Caco-2 (cell line): ENCODE measurements around the gene RPS6KA3. TPM values are rescaled to one million over a fixed set of nuclear protein-coding genes. Genes with fewer than 3 reads are reported as not detected.

Experiments used
- BruUV-seq: library from RNA; stranded (reverse); fragments of 400-500 nt; replicated peaks from 2 replicates; lab custom pipeline; 2021; lab: Mats Ljungman, UMichigan
- CTCF ChIA-PET: fragments of 300-600 bp; sonication (Branson Sonifier 250); formaldehyde crosslinking; loops from one replicate; lab custom pipeline; 2022; ENCODE audit warnings: antibody characterized with exemption; lab: Charles Lee
- POLR2A ChIA-PET: fragments of 300-600 bp; sonication (Branson Sonifier 250); formaldehyde crosslinking; loops from one replicate; lab custom pipeline; 2022; ENCODE audit warnings: antibody characterized with exemption; lab: Charles Lee
- DNase-seq, 2 experiments: peaks; one replicate each; pipeline versions ENCODE4 v3.0.0 to v3.0.0-alpha.2; 2020 to 2022
- H3K27me3 ChIP-seq: replicated peaks from 2 replicates; pipeline ENCODE4 v1.6.0; 2011; ENCODE audit warnings: low read length; ENCODE audit not compliant: control insufficient read depth, insufficient read depth
- H3K36me3 ChIP-seq: 2 replicates; pipeline ENCODE4 v1.5.1; 2011; ENCODE audit warnings: low read length; ENCODE audit not compliant: control insufficient read depth, insufficient read depth
- H3K4me1 ChIP-seq: fragments of 250-450 bp; sonication (Bioruptor Pico); 2 replicates; pipeline ENCODE4 v1.5.1; 2020; ENCODE audit warnings: mild to moderate bottlenecking
- H3K4me3 ChIP-seq: 2 replicates; pipeline ENCODE4 v1.5.1; 2011; ENCODE audit warnings: low read depth, mild to moderate bottlenecking, control low read depth, low read length
- H3K9me3 ChIP-seq: fragments of 250-450 bp; sonication (Bioruptor Pico); 2 replicates; pipeline ENCODE4 v1.5.1; 2020; ENCODE audit warnings: mild to moderate bottlenecking, moderate library complexity
- H3K27ac Mint-ChIP-seq: one replicate; pipeline ENCODE4 v1.8.0; 2022; ENCODE audit warnings: mixed read lengths; ENCODE audit not compliant: unreplicated experiment
- H3K27me3 Mint-ChIP-seq: one replicate; pipeline ENCODE4 v1.8.0; 2022; ENCODE audit warnings: mixed read lengths; ENCODE audit not compliant: insufficient read depth, unreplicated experiment
- H3K36me3 Mint-ChIP-seq: one replicate; pipeline ENCODE4 v1.8.0; 2022; ENCODE audit warnings: mild to moderate bottlenecking, mixed read lengths; ENCODE audit not compliant: insufficient read depth, unreplicated experiment
- H3K4me1 Mint-ChIP-seq: one replicate; pipeline ENCODE4 v1.8.0; 2022; ENCODE audit warnings: low read depth, mixed read lengths; ENCODE audit not compliant: unreplicated experiment
- H3K4me3 Mint-ChIP-seq: one replicate; pipeline ENCODE4 v1.8.0; 2022; ENCODE audit warnings: mild to moderate bottlenecking, moderate library complexity, mixed read lengths; ENCODE audit not compliant: unreplicated experiment
- H3K9me3 Mint-ChIP-seq: one replicate; pipeline ENCODE4 v1.8.0; 2022; ENCODE audit warnings: mixed read lengths; ENCODE audit not compliant: unreplicated experiment
- CTCF ChIP-seq, 2 experiments: fragments of 200-600 bp in 1 of 2; IDR thresholded peaks; 1 replicate in 1 of 2; 2 replicates in 1 of 2; pipeline versions ENCODE4 v1.5.1 to v1.8.0; 2011 to 2022; ENCODE audit warnings: antibody characterized with exemption in 1 of 2, control low read depth in 1 of 2, inconsistent platforms in 1 of 2, low read depth in 1 of 2, low read length in 1 of 2, mild to moderate bottlenecking in 1 of 2, moderate library complexity in 1 of 2; ENCODE audit not compliant: insufficient read depth in 1 of 2, severe bottlenecking in 1 of 2, unreplicated experiment in 1 of 2
- intact Hi-C: fragments of 100-400 bp; cut with micrococcal nuclease; formaldehyde crosslinking; loops from one replicate; pipeline ENCODE4 v1.10.0; 2022; ENCODE audit not compliant: unreplicated experiment
- total RNA-seq: library from RNA; stranded (reverse); gene quantifications from 2 replicates; pipeline ENCODE4 v1.2.3, GENCODE V29; 2022

RPS6KA3 gene
- total RNA-seq, 1 experiment from 2014 or later = 104 TPM

DNA sequence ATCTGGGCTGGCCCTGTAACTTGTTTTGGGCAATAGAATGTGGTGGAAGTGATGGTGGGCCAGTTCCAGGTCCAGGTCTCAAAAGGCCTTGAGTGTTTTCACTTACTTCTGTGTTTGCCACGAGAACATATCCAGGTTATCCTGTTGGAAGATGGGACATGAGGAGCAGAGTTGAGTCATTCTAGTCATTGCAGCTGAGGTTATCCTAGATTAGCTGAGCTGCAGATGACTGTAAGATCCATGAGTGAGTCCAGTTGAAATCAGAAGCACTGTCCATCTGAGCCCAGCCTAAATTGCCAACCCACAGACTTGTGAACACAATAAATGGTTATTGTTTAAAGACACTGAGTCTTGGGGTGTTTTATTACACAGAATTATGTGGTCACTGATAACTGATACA lies 45.3 kb upstream of the RPS6KA3 start:
- Mint-ChIP-seq H3K9me3 (no peaks in the 10 kb centered on the region), H3K4me1 (no peaks in the 10 kb centered on the region), H3K27ac (no peak overlapping the region), H3K4me3 (no peak overlapping the region), H3K27me3 (no peaks in the 10 kb centered on the region), H3K36me3 (no peaks in the 10 kb centered on the region)
- intact Hi-C loops = no loop called here
- H3K4me1 ChIP-seq = no peaks in the 10 kb centered on the region
- H3K27me3 ChIP-seq = no peaks in the 10 kb centered on the region
- no TSS peak for BruUV-seq
- no peaks in the 10 kb centered on the region for H3K9me3 ChIP-seq
- no peak for TF ChIP-seq CTCF (IDR thresholded peaks at IDR 0.05; ENCODE audit: insufficient read depth in 1 of 2, low read depth in 1 of 2, low read length in 1 of 2, severe bottlenecking in 1 of 2, unreplicated experiment in 1 of 2)
- H3K4me3 ChIP-seq = no peak overlapping the region
- DNase-seq = no peak
- CTCF ChIA-PET = no interaction called here
- POLR2A ChIA-PET = no interaction called here
- H3K36me3 ChIP-seq = no peaks in the 10 kb centered on the region

- no peak overlapping the region for H3K4me3 ChIP-seq
- no peaks in the 10 kb centered on the region for H3K9me3 Mint-ChIP-seq
- no TSS peak for BruUV-seq
- CTCF ChIA-PET = no interaction called here
- H3K27ac Mint-ChIP-seq = no peak overlapping the region
- no peaks in the 10 kb centered on the region for H3K27me3 ChIP-seq
- intact Hi-C loops = no loop called here
- H3K9me3 ChIP-seq = no peaks in the 10 kb centered on the region
- no peak overlapping the region for H3K4me3 Mint-ChIP-seq
- no peak for DNase-seq
- no peaks in the 10 kb centered on the region for H3K4me1 ChIP-seq
- H3K36me3 ChIP-seq = no peaks in the 10 kb centered on the region
- H3K4me1 Mint-ChIP-seq = no peaks in the 10 kb centered on the region
- POLR2A ChIA-PET = no interaction called here
- no peaks in the 10 kb centered on the region for H3K27me3 Mint-ChIP-seq
- no peak for TF ChIP-seq CTCF (IDR thresholded peaks at IDR 0.05; ENCODE audit: insufficient read depth in 1 of 2, low read depth in 1 of 2, low read length in 1 of 2, severe bottlenecking in 1 of 2, unreplicated experiment in 1 of 2)
- H3K36me3 Mint-ChIP-seq = no peaks in the 10 kb centered on the region
Observed at GRCh38 chrX:20311505-20311904, 44.8 kb upstream of the RPS6KA3 start.

- Mint-ChIP-seq H3K27ac (no peak overlapping the region), H3K27me3 (no peaks in the 10 kb centered on the region), H3K36me3 (no peaks in the 10 kb centered on the region), H3K9me3 (no peaks in the 10 kb centered on the region), H3K4me3 (no peak overlapping the region), H3K4me1 (no peaks in the 10 kb centered on the region)
- POLR2A ChIA-PET = no interaction called here
- H3K9me3 ChIP-seq = no peaks in the 10 kb centered on the region
- CTCF ChIA-PET = no interaction called here
- no peak for TF ChIP-seq CTCF (IDR thresholded peaks at IDR 0.05; ENCODE audit: insufficient read depth in 1 of 2, low read depth in 1 of 2, low read length in 1 of 2, severe bottlenecking in 1 of 2, unreplicated experiment in 1 of 2)
- no peaks in the 10 kb centered on the region for H3K36me3 ChIP-seq
- H3K27me3 ChIP-seq = no peaks in the 10 kb centered on the region
- DNase-seq = no peak
- H3K4me3 ChIP-seq = no peak overlapping the region
- H3K4me1 ChIP-seq = no peaks in the 10 kb centered on the region
- no TSS peak for BruUV-seq
- intact Hi-C loops = no loop called here
Observed at GRCh38 chrX:20309806-20310205, 43.1 kb upstream of the RPS6KA3 start.
